Measurements from ENCODE around the gene SUPT3H. TPM values are rescaled to one million over a fixed set of nuclear protein-coding genes. Genes with fewer than 3 reads are reported as not detected.

The SUPT3H gene
- total RNA-seq, 1 donor, result 7.1 TPM

DNA sequence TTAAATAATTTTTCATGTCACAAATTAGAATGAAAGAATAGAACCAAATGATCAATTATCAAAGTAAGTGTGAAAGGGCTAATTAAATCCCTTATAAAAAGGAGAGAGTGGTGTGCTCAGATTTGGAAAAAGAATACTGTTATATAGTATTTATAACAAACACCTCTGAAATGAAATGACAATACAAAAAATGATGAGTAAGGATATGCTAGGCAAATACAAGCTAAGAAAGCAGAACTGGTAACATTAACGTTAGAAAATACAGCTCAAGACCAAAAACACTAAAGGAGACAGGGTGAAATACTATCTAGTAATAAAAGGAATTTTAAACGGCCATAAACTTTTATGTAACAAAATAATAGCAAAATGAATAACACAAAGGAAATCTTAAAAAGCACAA is 373.8 kb downstream of the SUPT3H start:
- H3K4me1 ChIP-seq (ENCODE audit: insufficient read depth, low read length), result no peaks in the 10 kb centered on the region
- no peaks in the 10 kb centered on the region for H3K27me3 ChIP-seq (ENCODE audit: insufficient read depth, low read length)
- H3K4me3 ChIP-seq (ENCODE audit: low read length), result no peak overlapping the region
- no peaks in the 10 kb centered on the region for H3K9me3 ChIP-seq (ENCODE audit: low read depth, low read length)

DNA sequence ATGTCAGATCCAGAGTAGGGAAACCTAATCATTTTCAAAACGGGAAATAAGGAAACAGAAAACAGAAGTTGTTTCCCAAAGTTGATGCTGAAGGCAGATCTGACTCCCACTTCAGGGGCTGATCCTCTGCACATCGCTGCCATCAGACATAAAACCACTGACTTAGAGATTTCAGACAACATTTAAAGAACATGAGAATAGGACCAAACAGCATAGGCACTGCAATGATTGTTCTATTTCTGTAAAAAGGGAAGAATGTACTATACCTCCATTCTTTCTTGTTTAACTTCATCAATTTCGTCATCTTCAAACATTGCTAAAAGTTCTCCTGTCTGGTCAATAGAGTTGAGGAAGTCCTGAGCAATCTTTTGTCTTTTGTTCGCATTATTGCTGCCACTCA is 374.3 kb downstream of the SUPT3H start:
- H3K9me3 ChIP-seq (ENCODE audit: low read depth, low read length), result no peaks in the 10 kb centered on the region
- no peaks in the 10 kb centered on the region for H3K27me3 ChIP-seq (ENCODE audit: insufficient read depth, low read length)
- no peaks in the 10 kb centered on the region for H3K4me1 ChIP-seq (ENCODE audit: insufficient read depth, low read length)
- H3K4me3 ChIP-seq (ENCODE audit: low read length), result no peak overlapping the region

- Histone ChIP-seq H3K9me3 (ENCODE audit: low read depth, low read length) (no peaks in the 10 kb centered on the region), H3K27me3 (ENCODE audit: insufficient read depth, low read length) (no peaks in the 10 kb centered on the region), H3K4me3 (ENCODE audit: low read length) (no peak overlapping the region), H3K4me1 (ENCODE audit: insufficient read depth, low read length) (no peaks in the 10 kb centered on the region)
Measured at GRCh38 chr6:45002390-45003105, 375.2 kb downstream of the SUPT3H start.

DNA sequence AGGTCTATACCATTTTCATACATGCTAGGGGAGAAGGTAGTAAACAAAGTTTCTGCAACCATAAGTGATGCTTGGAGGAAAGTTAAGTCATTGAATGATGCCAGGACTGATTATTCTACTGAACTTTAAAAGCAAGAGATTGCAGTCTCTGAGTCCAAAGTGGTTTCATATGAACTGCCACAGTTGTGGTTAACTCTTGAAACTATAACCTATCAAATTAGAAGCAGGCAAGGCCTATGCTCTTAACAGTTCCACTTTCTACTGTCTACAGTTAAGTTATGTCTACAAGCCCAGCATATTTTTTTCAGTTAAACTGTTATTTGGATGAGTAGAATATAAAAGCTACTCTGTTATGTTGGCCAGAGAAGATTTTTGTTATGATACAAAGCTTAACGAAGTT is 376.1 kb downstream of the SUPT3H start:
- Histone ChIP-seq H3K27me3 (ENCODE audit: insufficient read depth, low read length) (no peaks in the 10 kb centered on the region), H3K9me3 (ENCODE audit: low read depth, low read length) (no peaks in the 10 kb centered on the region), H3K4me1 (ENCODE audit: insufficient read depth, low read length) (no peaks in the 10 kb centered on the region), H3K4me3 (ENCODE audit: low read length) (no peak overlapping the region)

- H3K4me1 ChIP-seq (ENCODE audit: insufficient read depth, low read length), result no peaks in the 10 kb centered on the region
- no peaks in the 10 kb centered on the region for H3K27me3 ChIP-seq (ENCODE audit: insufficient read depth, low read length)
- no peak overlapping the region for H3K4me3 ChIP-seq (ENCODE audit: low read length)
- no peaks in the 10 kb centered on the region for H3K9me3 ChIP-seq (ENCODE audit: low read depth, low read length)
Measured at GRCh38 chr6:45000833-45001232, 376.9 kb downstream of the SUPT3H start.

GRCh38 chr6:44999066-44999465 is 378.7 kb downstream of the SUPT3H start:
- no peaks in the 10 kb centered on the region for H3K27me3 ChIP-seq (ENCODE audit: insufficient read depth, low read length)
- no peak overlapping the region for H3K4me3 ChIP-seq (ENCODE audit: low read length)
- H3K9me3 ChIP-seq (ENCODE audit: low read depth, low read length), result no peaks in the 10 kb centered on the region
- H3K4me1 ChIP-seq (ENCODE audit: insufficient read depth, low read length), result no peaks in the 10 kb centered on the region

- Histone ChIP-seq H3K9me3 (ENCODE audit: low read depth, low read length) (no peaks in the 10 kb centered on the region), H3K27me3 (ENCODE audit: insufficient read depth, low read length) (no peaks in the 10 kb centered on the region), H3K4me1 (ENCODE audit: insufficient read depth, low read length) (no peaks in the 10 kb centered on the region), H3K4me3 (ENCODE audit: low read length) (no peak overlapping the region)
Measured at GRCh38 chr6:44995486-44996132, 382.1 kb downstream of the SUPT3H start.

DNA sequence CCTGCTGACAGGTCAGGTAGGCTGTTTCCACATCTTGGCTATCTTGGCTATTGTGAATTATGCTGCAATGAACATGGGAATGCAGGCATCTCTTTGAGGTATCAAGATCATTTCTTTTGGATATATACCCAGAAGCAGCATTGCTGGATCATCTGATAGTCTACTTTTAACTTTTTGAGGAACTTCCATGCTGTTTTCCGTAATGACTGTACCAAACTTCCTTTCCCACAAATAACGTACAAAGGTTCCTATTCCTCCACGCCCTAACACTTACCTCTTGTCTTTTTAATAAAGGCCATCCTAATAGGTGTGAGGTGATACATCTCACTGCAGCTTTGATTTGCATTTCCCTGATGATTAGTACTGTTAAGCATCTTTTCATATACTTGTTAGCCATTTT is 388.3 kb downstream of the SUPT3H start:
- Histone ChIP-seq H3K9me3 (ENCODE audit: low read depth, low read length) (no peaks in the 10 kb centered on the region), H3K4me1 (ENCODE audit: insufficient read depth, low read length) (no peaks in the 10 kb centered on the region), H3K4me3 (ENCODE audit: low read length) (no peak overlapping the region), H3K27me3 (ENCODE audit: insufficient read depth, low read length) (no peaks in the 10 kb centered on the region)

- Histone ChIP-seq H3K9me3 (ENCODE audit: low read depth, low read length) (no peaks in the 10 kb centered on the region), H3K4me1 (ENCODE audit: insufficient read depth, low read length) (no peaks in the 10 kb centered on the region), H3K4me3 (ENCODE audit: low read length) (no peak overlapping the region), H3K27me3 (ENCODE audit: insufficient read depth, low read length) (no peaks in the 10 kb centered on the region)
Measured at GRCh38 chr6:44985006-44985405, 392.7 kb downstream of the SUPT3H start.

GRCh38 chr6:44983467-44984365 is 394.0 kb downstream of the SUPT3H start:
- Histone ChIP-seq H3K27me3 (ENCODE audit: insufficient read depth, low read length) (no peaks in the 10 kb centered on the region), H3K9me3 (ENCODE audit: low read depth, low read length) (no peaks in the 10 kb centered on the region), H3K4me1 (ENCODE audit: insufficient read depth, low read length) (no peaks in the 10 kb centered on the region), H3K4me3 (ENCODE audit: low read length) (no peak overlapping the region)

DNA sequence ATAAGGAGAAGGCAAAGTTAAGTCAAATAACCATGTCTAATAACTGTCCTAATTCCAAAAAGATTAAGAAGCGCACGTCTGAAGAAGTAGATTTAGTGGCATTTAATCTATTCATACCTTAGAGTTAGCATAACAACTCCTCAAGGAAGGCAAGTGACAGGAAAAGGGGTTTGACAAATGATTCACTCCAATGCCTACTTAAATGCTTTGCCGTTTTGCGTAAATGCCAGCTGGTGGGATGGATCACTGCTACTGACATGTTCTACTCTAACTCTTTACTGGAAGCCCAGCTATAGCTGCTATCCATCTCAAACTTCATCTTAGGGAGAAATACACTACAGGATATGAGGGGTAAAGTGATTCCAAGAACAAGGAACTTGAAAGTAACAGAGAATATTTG is 396.9 kb downstream of the SUPT3H start:
- Histone ChIP-seq H3K9me3 (ENCODE audit: low read depth, low read length) (no peaks in the 10 kb centered on the region), H3K27me3 (ENCODE audit: insufficient read depth, low read length) (no peaks in the 10 kb centered on the region)

DNA sequence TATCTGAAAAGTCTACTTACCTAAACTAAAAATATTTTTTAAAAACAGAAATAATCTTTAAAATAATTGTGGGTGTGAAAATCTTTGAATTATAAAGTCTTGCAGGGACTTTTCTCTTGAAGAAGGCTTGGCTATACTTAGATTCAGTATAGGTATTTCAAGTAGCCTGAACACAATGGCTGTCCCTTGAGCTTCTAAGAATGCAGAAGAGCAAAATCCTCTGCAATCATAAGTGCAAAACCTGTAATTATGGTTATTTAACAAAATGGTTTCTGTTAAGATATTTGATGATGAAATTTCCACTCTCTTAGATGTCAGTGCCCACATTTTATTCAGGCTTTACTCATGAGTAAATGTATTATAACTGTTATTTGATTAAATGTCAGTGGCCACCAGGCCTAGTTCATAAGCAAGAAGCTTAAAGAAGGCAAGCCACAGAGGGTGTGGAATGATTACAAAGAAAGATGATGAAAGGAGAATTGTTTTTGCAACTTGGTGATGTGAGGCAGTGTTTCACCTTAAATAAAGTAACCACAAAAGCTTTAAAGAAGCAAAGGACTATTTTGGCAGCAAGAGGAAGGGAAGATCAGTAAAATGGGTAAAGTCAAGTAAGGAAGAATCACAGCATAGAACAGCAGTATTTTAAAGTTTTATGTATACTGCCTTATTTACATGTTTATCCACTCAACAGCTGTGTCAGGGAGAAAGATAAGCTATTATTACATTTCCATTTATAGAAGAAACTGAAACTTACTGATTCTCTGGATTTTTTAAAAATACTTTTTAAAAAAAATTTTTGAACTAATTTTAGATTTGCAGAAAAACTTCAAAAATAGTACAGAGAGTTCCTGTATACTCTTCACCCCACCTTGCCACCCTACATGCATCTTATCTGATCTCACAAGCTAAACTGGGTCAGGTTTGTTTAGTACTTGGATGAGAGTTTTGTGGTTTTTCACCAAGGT is 400.8 kb downstream of the SUPT3H start:
- Histone ChIP-seq H3K4me3 (ENCODE audit: low read length) (no peak overlapping the region), H3K27me3 (ENCODE audit: insufficient read depth, low read length) (no peaks in the 10 kb centered on the region), H3K9me3 (ENCODE audit: low read depth, low read length) (no peaks in the 10 kb centered on the region), H3K4me1 (ENCODE audit: insufficient read depth, low read length) (no peaks in the 10 kb centered on the region)

More for the DNA sequence above, 396.9 kb downstream of the SUPT3H start:
- Histone ChIP-seq H3K4me1 (ENCODE audit: insufficient read depth, low read length) (no peaks in the 10 kb centered on the region), H3K4me3 (ENCODE audit: low read length) (no peak overlapping the region)

GRCh38 chr6:44974511-44974910 is 403.2 kb downstream of the SUPT3H start:
- Histone ChIP-seq H3K9me3 (ENCODE audit: low read depth, low read length) (no peaks in the 10 kb centered on the region), H3K4me3 (ENCODE audit: low read length) (no peak overlapping the region), H3K27me3 (ENCODE audit: insufficient read depth, low read length) (no peaks in the 10 kb centered on the region), H3K4me1 (ENCODE audit: insufficient read depth, low read length) (no peaks in the 10 kb centered on the region)

GRCh38 chr6:44972709-44973108 is 405.0 kb downstream of the SUPT3H start:
- no peaks in the 10 kb centered on the region for H3K9me3 ChIP-seq (ENCODE audit: low read depth, low read length)
- no peak overlapping the region for H3K4me3 ChIP-seq (ENCODE audit: low read length)
- no peaks in the 10 kb centered on the region for H3K4me1 ChIP-seq (ENCODE audit: insufficient read depth, low read length)
- no peaks in the 10 kb centered on the region for H3K27me3 ChIP-seq (ENCODE audit: insufficient read depth, low read length)
